Measurements from ENCODE around the gene ACSM2A.
"Not testable (repeated sequence)": the region's sequence is repeated elsewhere in the genome, so short reads cannot be mapped to it uniquely, and the experiment has no call there.

Gene ACSM2A

GRCh38 chr16:20468954-20469353, 17.6 kb downstream of the ACSM2A start:
- POLR2A ChIA-PET (ENCODE audit: low non-redundant PET); CTCF ChIA-PET; DNase-seq (ENCODE audit: low spot score); H3K27ac ChIP-seq: not testable (repeated sequence)

GRCh38 chr16:20469930-20470329, 18.6 kb downstream of the ACSM2A start:
- POLR2A ChIA-PET (ENCODE audit: low non-redundant PET); DNase-seq (ENCODE audit: low spot score); CTCF ChIA-PET: not testable (repeated sequence)

GRCh38 chr16:20470732-20471131, 19.4 kb downstream of the ACSM2A start:
- CTCF ChIA-PET; H3K27ac ChIP-seq; DNase-seq (ENCODE audit: low spot score); POLR2A ChIA-PET (ENCODE audit: low non-redundant PET): not testable (repeated sequence)

More at GRCh38 chr16:20469930-20470329, 18.6 kb downstream of the ACSM2A start:
- H3K27ac ChIP-seq = not testable (repeated sequence)

GRCh38 chr16:20477188-20477744, 25.9 kb downstream of the ACSM2A start:
- H3K27ac ChIP-seq; CTCF ChIA-PET; POLR2A ChIA-PET (ENCODE audit: low non-redundant PET); DNase-seq (ENCODE audit: low spot score): not testable (repeated sequence)

- DNase-seq (ENCODE audit: low spot score); CTCF ChIA-PET; POLR2A ChIA-PET (ENCODE audit: low non-redundant PET); H3K27ac ChIP-seq: not testable (repeated sequence)
Measured at GRCh38 chr16:20483989-20484388, 32.7 kb downstream of the ACSM2A start.

GRCh38 chr16:20484726-20485125, 33.4 kb downstream of the ACSM2A start:
- DNase-seq (ENCODE audit: low spot score) = no peak
- no peak for TF ChIP-seq CTCF (conservative IDR thresholded peaks at IDR 0.05; ENCODE audit: low read depth)
- CTCF ChIA-PET = no interaction called here
- POLR2A ChIA-PET (ENCODE audit: low non-redundant PET) = no interaction called here
- H3K27ac ChIP-seq = no peak overlapping the region

GRCh38 chr16:20485408-20485807, 34.1 kb downstream of the ACSM2A start:
- H3K27ac ChIP-seq = no peak overlapping the region
- no peak for TF ChIP-seq CTCF (conservative IDR thresholded peaks at IDR 0.05; ENCODE audit: low read depth)
- CTCF ChIA-PET = no interaction called here

GRCh38 chr16:20490994-20491393, 39.7 kb downstream of the ACSM2A start:
- CTCF ChIA-PET; DNase-seq (ENCODE audit: low spot score); H3K27ac ChIP-seq; POLR2A ChIA-PET (ENCODE audit: low non-redundant PET): not testable (repeated sequence)

More at GRCh38 chr16:20485408-20485807, 34.1 kb downstream of the ACSM2A start:
- no peak for DNase-seq (ENCODE audit: low spot score)
- POLR2A ChIA-PET (ENCODE audit: low non-redundant PET) = no interaction called here

GRCh38 chr16:20491448-20491847, 40.1 kb downstream of the ACSM2A start:
- CTCF ChIA-PET = not testable (repeated sequence)

GRCh38 chr16:20504418-20504817, 53.1 kb downstream of the ACSM2A start:
- TF ChIP-seq CTCF (conservative IDR thresholded peaks at IDR 0.05; ENCODE audit: low read depth) = no peak
- ChIA-PET CTCF (no interaction called here), POLR2A (ENCODE audit: low non-redundant PET) (no interaction called here)
- no peak for DNase-seq (ENCODE audit: low spot score)
- no peak overlapping the region for H3K27ac ChIP-seq

More at GRCh38 chr16:20491448-20491847, 40.1 kb downstream of the ACSM2A start:
- DNase-seq (ENCODE audit: low spot score); POLR2A ChIA-PET (ENCODE audit: low non-redundant PET); H3K27ac ChIP-seq: not testable (repeated sequence)
